HG03442 (cell line): Measurements from ENCODE around the gene GRPR.
"Not testable (repeated sequence)": the region's sequence is repeated elsewhere in the genome, so short reads cannot be mapped to it uniquely, and the experiment has no call there.

Source experiments
- ATAC-seq: cut with Tn5 transposase; IDR thresholded peaks from one replicate; pipeline ENCODE4 v1.9.1; 2021; ENCODE audit warnings: mild to moderate bottlenecking, moderate library complexity; ENCODE audit not compliant: unreplicated experiment

GRPR gene

GRCh38 chrX:16175329-16176061 is 52.1 kb downstream of the GRPR start:
- no peak for ATAC-seq

GRCh38 chrX:16177260-16177659 is 53.9 kb downstream of the GRPR start:
- no peak for ATAC-seq

- not testable (repeated sequence) for ATAC-seq
These were observed 60.5 kb downstream of the GRPR start for GRCh38 chrX:16183843-16184242.

GRCh38 chrX:16185725-16186136 is 62.4 kb downstream of the GRPR start:
- peak; percentile 95 for ATAC-seq

GRCh38 chrX:16186380-16187007 is 63.1 kb downstream of the GRPR start:
- ATAC-seq, result no peak

- no peak for ATAC-seq
These were observed 63.8 kb downstream of the GRPR start for GRCh38 chrX:16187024-16187760.

- no peak for ATAC-seq
These were observed 65.3 kb downstream of the GRPR start for GRCh38 chrX:16188687-16189086.

GRCh38 chrX:16191605-16192004 is 68.2 kb downstream of the GRPR start:
- ATAC-seq, result no peak

- no peak for ATAC-seq
These were observed 73.5 kb downstream of the GRPR start for GRCh38 chrX:16196829-16197228.

- ATAC-seq, result no peak
These were observed 76.0 kb downstream of the GRPR start for GRCh38 chrX:16199343-16199742.

- ATAC-seq, result no peak
These were observed 79.6 kb downstream of the GRPR start for GRCh38 chrX:16202943-16203342.
